ENCODE data around the gene ANP32B. TPM values are rescaled to one million over a fixed set of nuclear protein-coding genes. Genes with fewer than 3 reads are reported as not detected.
A peak's percentile ranks its signal among the peaks of the same experiment; 100 is the strongest.

ANP32B gene
- total RNA-seq, 1 donor from 2014 or later: 98.5 TPM

DNA sequence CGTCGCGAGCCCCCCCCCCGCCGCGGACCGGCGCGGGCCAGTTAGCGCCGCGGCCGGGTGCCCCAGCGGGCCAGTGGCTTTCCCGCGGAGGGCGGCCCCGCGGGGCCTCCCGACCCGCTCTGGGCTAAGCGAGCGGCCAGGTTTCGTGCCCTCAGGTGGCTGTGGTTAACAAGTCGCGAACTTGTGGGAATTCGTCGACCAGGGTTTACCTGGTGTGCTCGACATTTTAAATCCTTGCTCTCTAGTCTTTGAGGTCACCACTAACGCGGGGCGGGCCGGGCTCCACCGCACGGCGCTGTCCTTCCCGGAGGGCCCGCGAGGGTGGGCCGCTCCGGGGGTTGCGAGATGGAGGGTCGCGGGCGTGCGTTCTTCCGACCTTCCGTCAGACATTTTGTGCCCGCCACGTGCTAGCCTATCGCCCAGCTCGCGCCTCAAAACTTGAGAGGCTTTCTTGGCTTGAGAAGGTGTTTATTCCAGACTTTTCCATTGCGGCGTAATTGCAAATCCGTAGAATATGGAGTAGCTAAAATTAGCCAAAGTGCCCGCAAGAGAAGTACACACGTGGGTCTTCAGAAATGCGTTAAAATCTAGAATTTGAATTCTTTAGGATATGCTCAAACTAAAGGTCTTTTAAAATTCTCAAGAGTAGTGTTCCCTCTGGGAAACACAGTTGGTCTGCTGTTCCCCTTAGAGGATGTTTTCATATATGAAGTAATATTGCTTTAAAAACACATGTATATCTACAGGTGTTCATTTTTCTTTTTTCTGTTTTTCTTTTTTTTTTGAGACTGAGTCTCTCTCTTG is 2.1 kb downstream of the ANP32B start:
- Histone ChIP-seq H3K9me3 (ENCODE audit: insufficient read depth, low read depth, low read length) (no peaks in the 10 kb centered on the region), H3K4me1 (ENCODE audit: insufficient read depth, low read length) (peaks cover 18% of the 10 kb centered on the region), H3K27ac (ENCODE audit: low read depth, low read length) (peak overlapping the region; percentile 25), H3K4me3 (ENCODE audit: insufficient read depth, low read depth, low read length) (peak overlapping the region; percentile 78), H3K9ac (ENCODE audit: low read length) (peak overlapping the region; percentile 97), H3K79me2 (ENCODE audit: insufficient read depth, low read length) (peaks cover 69% of the 10 kb centered on the region), H2AFZ (ENCODE audit: low read depth, low read length) (peak overlapping the region; percentile 49), H4K20me1 (ENCODE audit: insufficient read depth, low read length) (peaks cover 46% of the 10 kb centered on the region), H3K4me2 (ENCODE audit: low read length) (peak overlapping the region; percentile 91), H3K27me3 (ENCODE audit: insufficient read depth, low read length) (no peaks in the 10 kb centered on the region), H3K36me3 (ENCODE audit: insufficient read depth, low read length) (no peaks in the 10 kb centered on the region)
- Mint-ChIP-seq H3K9me3 (ENCODE audit: unreplicated experiment) (no peaks in the 10 kb centered on the region), H3K4me1 (ENCODE audit: low read depth, unreplicated experiment) (peaks cover 40% of the 10 kb centered on the region), H3K27me3 (ENCODE audit: low read depth, unreplicated experiment) (no peaks in the 10 kb centered on the region), H3K27ac (ENCODE audit: unreplicated experiment) (peak overlapping the region; percentile 62), H3K36me3 (ENCODE audit: low read depth, unreplicated experiment) (no peaks in the 10 kb centered on the region), H3K4me3 (ENCODE audit: unreplicated experiment) (peak overlapping the region; percentile 84)
- TF ChIP-seq, protein P1, sequence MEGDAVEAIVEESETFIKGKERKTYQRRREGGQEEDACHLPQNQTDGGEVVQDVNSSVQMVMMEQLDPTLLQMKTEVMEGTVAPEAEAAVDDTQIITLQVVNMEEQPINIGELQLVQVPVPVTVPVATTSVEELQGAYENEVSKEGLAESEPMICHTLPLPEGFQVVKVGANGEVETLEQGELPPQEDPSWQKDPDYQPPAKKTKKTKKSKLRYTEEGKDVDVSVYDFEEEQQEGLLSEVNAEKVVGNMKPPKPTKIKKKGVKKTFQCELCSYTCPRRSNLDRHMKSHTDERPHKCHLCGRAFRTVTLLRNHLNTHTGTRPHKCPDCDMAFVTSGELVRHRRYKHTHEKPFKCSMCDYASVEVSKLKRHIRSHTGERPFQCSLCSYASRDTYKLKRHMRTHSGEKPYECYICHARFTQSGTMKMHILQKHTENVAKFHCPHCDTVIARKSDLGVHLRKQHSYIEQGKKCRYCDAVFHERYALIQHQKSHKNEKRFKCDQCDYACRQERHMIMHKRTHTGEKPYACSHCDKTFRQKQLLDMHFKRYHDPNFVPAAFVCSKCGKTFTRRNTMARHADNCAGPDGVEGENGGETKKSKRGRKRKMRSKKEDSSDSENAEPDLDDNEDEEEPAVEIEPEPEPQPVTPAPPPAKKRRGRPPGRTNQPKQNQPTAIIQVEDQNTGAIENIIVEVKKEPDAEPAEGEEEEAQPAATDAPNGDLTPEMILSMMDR (IDR thresholded peaks at IDR 0.05; ENCODE audit: insufficient read depth, low read depth, low read length): no peak
- no peak for TF ChIP-seq EZH2 (IDR thresholded peaks at IDR 0.05; ENCODE audit: insufficient read depth, low read length)
- no peak for DNase-seq (ENCODE audit: low read depth)
- FAIRE-seq: no peak

DNA sequence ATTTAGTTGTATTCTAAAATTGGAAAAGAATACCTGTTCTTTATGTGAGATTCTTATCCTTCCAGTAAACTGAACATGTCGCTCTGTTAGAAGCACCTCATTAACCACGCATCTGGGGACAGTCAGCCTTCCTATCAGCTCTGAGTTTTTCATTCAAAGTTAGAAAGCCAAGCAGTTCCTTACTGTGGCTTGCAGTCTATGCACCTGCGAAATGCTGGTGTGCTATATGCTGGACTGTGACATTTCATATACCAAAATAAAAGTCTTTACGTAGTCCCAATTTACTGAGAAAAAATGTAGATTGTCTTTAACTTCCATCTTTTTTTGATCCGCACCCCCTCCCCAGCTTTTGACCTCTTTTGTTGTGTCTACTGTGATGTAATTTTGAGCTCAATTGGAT is 4.3 kb downstream of the ANP32B start:
- H3K9ac ChIP-seq (ENCODE audit: low read length): no peak overlapping the region
- peaks cover 68% of the 10 kb centered on the region for H4K20me1 ChIP-seq (ENCODE audit: insufficient read depth, low read length)
- no peak for TF ChIP-seq EZH2 (IDR thresholded peaks at IDR 0.05; ENCODE audit: insufficient read depth, low read length)
- TF ChIP-seq, protein P1 (IDR thresholded peaks at IDR 0.05; ENCODE audit: insufficient read depth, low read depth, low read length): no peak
- DNase-seq (ENCODE audit: low read depth): no peak
- H3K79me2 ChIP-seq (ENCODE audit: insufficient read depth, low read length): peaks cover 91% of the 10 kb centered on the region
- H3K27me3 ChIP-seq (ENCODE audit: insufficient read depth, low read length): no peaks in the 10 kb centered on the region
- Mint-ChIP-seq H3K4me3 (ENCODE audit: unreplicated experiment) (no peak overlapping the region), H3K27ac (ENCODE audit: unreplicated experiment) (no peak overlapping the region), H3K36me3 (ENCODE audit: low read depth, unreplicated experiment) (no peaks in the 10 kb centered on the region), H3K4me1 (ENCODE audit: low read depth, unreplicated experiment) (peaks cover 42% of the 10 kb centered on the region), H3K9me3 (ENCODE audit: unreplicated experiment) (no peaks in the 10 kb centered on the region), H3K27me3 (ENCODE audit: low read depth, unreplicated experiment) (no peaks in the 10 kb centered on the region)
- no peak overlapping the region for H3K27ac ChIP-seq (ENCODE audit: low read depth, low read length)
- no peak for FAIRE-seq
- H3K36me3 ChIP-seq (ENCODE audit: insufficient read depth, low read length): no peaks in the 10 kb centered on the region
- no peaks in the 10 kb centered on the region for H3K9me3 ChIP-seq (ENCODE audit: insufficient read depth, low read depth, low read length)
- no peak overlapping the region for H3K4me2 ChIP-seq (ENCODE audit: low read length)
- no peak overlapping the region for H3K4me3 ChIP-seq (ENCODE audit: insufficient read depth, low read depth, low read length)
- no peak overlapping the region for H2AFZ ChIP-seq (ENCODE audit: low read depth, low read length)
- peaks cover 20% of the 10 kb centered on the region for H3K4me1 ChIP-seq (ENCODE audit: insufficient read depth, low read length)

DNA sequence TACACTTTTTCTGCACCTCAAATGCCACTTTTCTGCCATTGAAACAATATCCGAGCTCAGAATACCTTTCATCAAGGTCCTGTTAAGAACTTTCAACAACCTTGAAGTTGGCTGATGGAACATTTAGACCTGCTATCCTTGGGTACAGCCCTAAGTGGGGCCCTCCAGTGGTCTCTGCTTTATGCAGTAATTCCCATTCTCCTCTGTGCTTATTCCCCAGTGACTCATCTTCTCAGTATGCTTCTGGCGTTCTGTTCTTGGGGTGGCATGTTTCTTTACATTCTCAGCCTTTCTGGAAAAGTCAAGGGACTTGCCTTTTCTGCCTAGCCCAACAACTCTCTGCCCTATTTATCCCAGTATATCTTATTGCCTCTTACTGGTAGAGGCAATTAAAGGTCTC is 7.1 kb downstream of the ANP32B start:
- Histone ChIP-seq H3K27ac (ENCODE audit: low read depth, low read length) (peak overlapping the region; percentile 23), H3K9me3 (ENCODE audit: insufficient read depth, low read depth, low read length) (no peaks in the 10 kb centered on the region), H4K20me1 (ENCODE audit: insufficient read depth, low read length) (peaks cover 93% of the 10 kb centered on the region), H3K27me3 (ENCODE audit: insufficient read depth, low read length) (no peaks in the 10 kb centered on the region), H3K36me3 (ENCODE audit: insufficient read depth, low read length) (peaks cover 8% of the 10 kb centered on the region), H3K4me3 (ENCODE audit: insufficient read depth, low read depth, low read length) (no peak overlapping the region), H3K9ac (ENCODE audit: low read length) (no peak overlapping the region), H3K4me1 (ENCODE audit: insufficient read depth, low read length) (peaks cover 13% of the 10 kb centered on the region), H3K4me2 (ENCODE audit: low read length) (peak overlapping the region; percentile 68), H3K79me2 (ENCODE audit: insufficient read depth, low read length) (peaks cover 100% of the 10 kb centered on the region), H2AFZ (ENCODE audit: low read depth, low read length) (no peak overlapping the region)
- TF ChIP-seq, protein P1 (IDR thresholded peaks at IDR 0.05; ENCODE audit: insufficient read depth, low read depth, low read length): peak; percentile 34
- no peak for TF ChIP-seq EZH2 (IDR thresholded peaks at IDR 0.05; ENCODE audit: insufficient read depth, low read length)
- H3K36me3 Mint-ChIP-seq (ENCODE audit: low read depth, unreplicated experiment): no peaks in the 10 kb centered on the region
- no peaks in the 10 kb centered on the region for H3K27me3 Mint-ChIP-seq (ENCODE audit: low read depth, unreplicated experiment)
- H3K27ac Mint-ChIP-seq (ENCODE audit: unreplicated experiment): no peak overlapping the region
- H3K4me3 Mint-ChIP-seq (ENCODE audit: unreplicated experiment): no peak overlapping the region
- no peaks in the 10 kb centered on the region for H3K9me3 Mint-ChIP-seq (ENCODE audit: unreplicated experiment)
- H3K4me1 Mint-ChIP-seq (ENCODE audit: low read depth, unreplicated experiment): peaks cover 53% of the 10 kb centered on the region
- DNase-seq (ENCODE audit: low read depth): peak; percentile 67
- peak; percentile 43 for FAIRE-seq

Data from astrocyte (in vitro differentiated cells and primary cell).